GM12865 (cell line): ENCODE results near the gene CNTNAP2.

Experiments used
- DNase-seq: peaks from one replicate; pipeline ENCODE4 v3.0.0; 2010; ENCODE audit warnings: low read depth
- H3K4me3 ChIP-seq: 2 replicates; pipeline ENCODE4 v1.5.1; 2011; ENCODE audit warnings: mild to moderate bottlenecking, low read depth, low read length, control low read depth
- TF ChIP-seq, protein P1 (sequence below): IDR thresholded peaks from 2 replicates; pipeline ENCODE4 v1.5.1; 2011; ENCODE audit warnings: low read length, control low read depth, low read depth, inconsistent platforms; ENCODE audit not compliant: insufficient read depth; ENCODE audit errors: missing control alignments

Gene CNTNAP2

DNA sequence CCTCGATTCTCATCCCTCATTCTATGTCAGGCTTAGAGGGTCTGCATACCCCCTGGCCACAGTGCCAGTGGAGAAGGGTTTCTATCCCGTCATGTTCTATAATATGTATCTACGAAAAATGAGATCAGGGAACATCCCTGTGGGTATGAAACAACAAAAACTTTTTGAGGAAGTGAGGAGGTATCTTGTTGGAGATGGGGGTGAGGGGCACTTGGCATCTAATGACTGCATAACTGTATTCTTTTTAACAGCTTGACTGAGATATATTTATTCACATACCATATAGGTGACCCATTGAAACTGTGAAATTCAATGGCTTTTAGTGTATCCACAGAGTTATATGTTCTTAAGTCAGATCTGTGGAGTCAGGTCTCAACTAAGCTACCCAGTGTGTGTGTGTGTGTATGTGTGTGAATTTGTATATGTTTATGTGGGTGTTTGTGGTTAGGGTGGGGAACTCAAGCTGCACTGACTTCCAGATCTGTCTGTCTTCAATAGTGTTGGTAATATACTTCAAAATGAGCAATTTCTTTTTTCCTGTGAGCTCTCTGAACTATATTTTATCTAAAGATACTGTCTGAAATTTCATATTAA is 528.9 kb downstream of the CNTNAP2 start:
- TF ChIP-seq, protein P1, sequence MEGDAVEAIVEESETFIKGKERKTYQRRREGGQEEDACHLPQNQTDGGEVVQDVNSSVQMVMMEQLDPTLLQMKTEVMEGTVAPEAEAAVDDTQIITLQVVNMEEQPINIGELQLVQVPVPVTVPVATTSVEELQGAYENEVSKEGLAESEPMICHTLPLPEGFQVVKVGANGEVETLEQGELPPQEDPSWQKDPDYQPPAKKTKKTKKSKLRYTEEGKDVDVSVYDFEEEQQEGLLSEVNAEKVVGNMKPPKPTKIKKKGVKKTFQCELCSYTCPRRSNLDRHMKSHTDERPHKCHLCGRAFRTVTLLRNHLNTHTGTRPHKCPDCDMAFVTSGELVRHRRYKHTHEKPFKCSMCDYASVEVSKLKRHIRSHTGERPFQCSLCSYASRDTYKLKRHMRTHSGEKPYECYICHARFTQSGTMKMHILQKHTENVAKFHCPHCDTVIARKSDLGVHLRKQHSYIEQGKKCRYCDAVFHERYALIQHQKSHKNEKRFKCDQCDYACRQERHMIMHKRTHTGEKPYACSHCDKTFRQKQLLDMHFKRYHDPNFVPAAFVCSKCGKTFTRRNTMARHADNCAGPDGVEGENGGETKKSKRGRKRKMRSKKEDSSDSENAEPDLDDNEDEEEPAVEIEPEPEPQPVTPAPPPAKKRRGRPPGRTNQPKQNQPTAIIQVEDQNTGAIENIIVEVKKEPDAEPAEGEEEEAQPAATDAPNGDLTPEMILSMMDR, result no peak
- no peak overlapping the region for H3K4me3 ChIP-seq
- DNase-seq, result no peak

- no peak overlapping the region for H3K4me3 ChIP-seq
- TF ChIP-seq, protein P1, result no peak
- DNase-seq, result no peak
Observed at GRCh38 chr7:146647445-146647844, 530.8 kb downstream of the CNTNAP2 start.

GRCh38 chr7:146652176-146652575 is 535.6 kb downstream of the CNTNAP2 start:
- TF ChIP-seq, protein P1, result no peak
- no peak for DNase-seq
- H3K4me3 ChIP-seq, result no peak overlapping the region

DNA sequence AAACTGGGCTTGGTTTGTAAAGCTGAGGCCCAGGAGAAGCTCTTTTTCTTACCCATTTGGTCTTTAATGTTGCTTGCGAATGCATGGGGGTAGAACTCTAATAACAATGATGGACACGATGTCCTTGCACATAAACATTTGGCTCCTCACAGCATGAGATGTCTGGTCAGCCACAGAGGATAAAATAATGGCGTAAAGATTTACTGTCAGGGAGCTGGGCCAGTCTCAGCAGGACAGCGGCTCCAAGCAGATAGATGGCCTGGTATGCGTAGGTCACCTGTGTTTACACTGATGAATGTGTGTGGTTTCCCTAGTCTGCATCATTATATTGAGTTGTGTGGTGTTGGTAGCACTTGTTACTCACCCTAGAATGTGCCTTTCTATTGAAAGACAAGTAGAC is 537.4 kb downstream of the CNTNAP2 start:
- no peak overlapping the region for H3K4me3 ChIP-seq
- TF ChIP-seq, protein P1, result no peak
- no peak for DNase-seq

DNA sequence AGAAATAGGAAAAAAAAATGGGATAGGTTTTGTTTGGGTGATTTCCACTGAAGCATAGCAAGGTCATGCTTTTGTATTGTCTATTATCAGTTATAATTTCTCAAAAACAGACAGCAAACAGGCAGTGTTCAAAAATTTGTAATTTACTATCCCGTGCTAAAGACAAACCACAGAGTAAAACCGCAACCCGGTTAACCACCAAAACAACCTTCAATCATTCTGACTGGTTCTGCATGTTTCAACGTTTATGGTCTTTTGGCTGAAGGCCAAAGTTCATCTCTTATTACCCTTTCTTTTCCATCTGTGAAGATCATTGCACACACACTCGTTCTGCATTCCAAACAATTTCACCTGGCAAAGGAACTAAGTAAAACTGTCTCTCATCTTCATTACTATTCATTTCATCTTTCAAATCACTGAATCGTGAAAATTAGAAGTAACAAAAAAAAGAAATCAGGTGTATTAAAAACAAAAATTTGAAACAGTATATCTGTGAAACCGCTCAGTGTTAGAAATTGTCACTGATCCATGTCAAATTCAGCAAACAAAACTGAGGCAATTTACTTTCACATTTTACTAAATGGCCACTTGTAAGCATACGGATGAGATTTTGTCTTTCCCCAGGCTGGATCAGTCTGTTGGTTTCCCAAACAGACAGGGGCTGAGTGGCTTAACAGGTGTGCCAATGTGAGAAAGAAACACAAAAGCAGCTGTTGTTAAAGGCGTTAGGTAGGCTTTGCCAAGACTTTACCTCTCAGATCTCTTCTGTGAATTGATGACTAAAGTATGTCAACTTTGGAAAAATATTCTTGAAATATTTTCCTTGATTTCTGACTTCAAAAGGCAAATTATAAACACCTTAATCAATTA is 539.6 kb downstream of the CNTNAP2 start:
- TF ChIP-seq, protein P1, result no peak

DNA sequence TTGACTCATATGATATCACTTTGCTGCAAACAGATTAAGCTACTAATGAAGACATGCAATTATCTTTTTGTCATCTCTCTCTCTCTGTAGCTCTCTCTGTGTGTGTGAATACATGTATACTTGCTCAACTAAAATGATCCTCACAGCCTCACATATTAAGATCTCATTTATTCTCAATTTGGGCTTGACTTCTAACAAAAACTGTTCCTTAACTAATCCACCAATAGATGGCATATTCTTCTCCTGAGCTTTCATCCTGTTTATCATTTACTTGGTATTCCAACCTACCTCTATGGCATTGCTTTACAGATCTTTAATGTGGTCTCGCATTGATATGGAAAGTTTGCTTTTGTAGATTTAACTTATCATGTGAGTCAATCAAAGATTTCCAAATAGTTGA is 540.4 kb downstream of the CNTNAP2 start:
- DNase-seq, result no peak
- TF ChIP-seq, protein P1, result no peak
- H3K4me3 ChIP-seq, result no peak overlapping the region

More for the DNA sequence above, 539.6 kb downstream of the CNTNAP2 start:
- H3K4me3 ChIP-seq, result no peak overlapping the region
- no peak for DNase-seq
